Large intestine (tissue), 3 donors: ENCODE results near the gene DTL. TPM values are rescaled to one million over a fixed set of nuclear protein-coding genes. Genes with fewer than 3 reads are reported as not detected.

Experiments
- DNase-seq, 2 donors: peaks; one replicate each; pipeline versions ENCODE4 v3.0.0 to v3.0.0-alpha.2; 2013
- H3K27ac ChIP-seq: one replicate; pipeline ENCODE4 v1.5.1; 2013; ENCODE audit warnings: low read length
- H3K27me3 ChIP-seq: 2 replicates; pipeline ENCODE4 v1.6.1; 2013; ENCODE audit warnings: low read length; ENCODE audit not compliant: control insufficient read depth, insufficient read depth
- H3K36me3 ChIP-seq: 2 replicates; pipeline ENCODE4 v1.6.1; 2013; ENCODE audit warnings: low read length; ENCODE audit not compliant: control insufficient read depth, insufficient read depth
- H3K4me1 ChIP-seq: one replicate; pipeline ENCODE4 v1.6.1; 2013; ENCODE audit warnings: low read length; ENCODE audit not compliant: control insufficient read depth, insufficient read depth
- H3K4me3 ChIP-seq: one replicate; pipeline ENCODE4 v1.5.1; 2013; ENCODE audit warnings: low read length
- H3K9me3 ChIP-seq: one replicate; pipeline ENCODE4 v1.6.1; 2013; ENCODE audit warnings: mild to moderate bottlenecking, low read depth, low read length, moderate library complexity; ENCODE audit not compliant: control insufficient read depth
- WGBS: methylation state at CpG from one replicate; pipeline ENCODE4 v1.1.5; 2013; ENCODE audit warnings: low lambda C conversion rate; ENCODE audit not compliant: insufficient coverage; 5-methylcytosine and 5-hydroxymethylcytosine counted together
- polyA plus RNA-seq: library from polyadenylated mRNA; unstranded; fragments of 120-200 nt; gene quantifications from one replicate; pipeline ENCODE4 v1.2.1, GENCODE V29; 2013

Gene DTL
- polyA plus RNA-seq, 1 donor = 10.1 TPM

DNA sequence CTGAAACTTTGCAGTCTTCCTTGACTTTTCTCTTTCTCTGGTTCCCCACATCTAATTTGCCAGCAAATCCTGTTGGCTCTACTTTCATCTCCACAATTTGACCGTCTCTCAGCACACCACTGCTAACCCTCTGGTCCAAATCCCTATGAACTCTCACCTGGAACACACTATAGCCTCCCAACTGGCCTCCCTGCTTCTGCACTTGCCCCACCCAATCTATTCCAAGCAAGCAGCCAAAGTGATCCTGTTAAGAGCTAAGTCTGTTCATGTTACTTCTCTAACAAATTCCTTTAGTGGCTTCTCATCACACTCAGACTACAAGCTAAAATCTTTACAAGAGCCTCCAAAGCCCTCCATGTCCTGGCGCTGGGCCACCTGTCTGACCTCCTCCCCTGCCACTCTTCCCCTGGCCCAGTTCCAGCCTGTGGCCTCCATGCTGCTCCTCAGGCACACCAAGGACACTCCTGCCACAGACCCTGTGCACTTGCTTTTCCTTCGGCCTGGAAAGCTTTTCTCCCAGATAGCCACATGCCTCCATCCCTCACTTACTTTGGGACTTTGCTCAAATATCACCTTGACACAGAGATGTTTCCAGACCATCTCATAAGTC is 104.1 kb downstream of the DTL start:
- no peak for DNase-seq
- Histone ChIP-seq H3K4me1 (no peaks in the 10 kb centered on the region), H3K36me3 (no peaks in the 10 kb centered on the region), H3K4me3 (no peak overlapping the region), H3K9me3 (no peaks in the 10 kb centered on the region), H3K27ac (no peak overlapping the region), H3K27me3 (no peaks in the 10 kb centered on the region)
- no CpG with 5 or more reads among the region's 3 CpGs for WGBS

DNA sequence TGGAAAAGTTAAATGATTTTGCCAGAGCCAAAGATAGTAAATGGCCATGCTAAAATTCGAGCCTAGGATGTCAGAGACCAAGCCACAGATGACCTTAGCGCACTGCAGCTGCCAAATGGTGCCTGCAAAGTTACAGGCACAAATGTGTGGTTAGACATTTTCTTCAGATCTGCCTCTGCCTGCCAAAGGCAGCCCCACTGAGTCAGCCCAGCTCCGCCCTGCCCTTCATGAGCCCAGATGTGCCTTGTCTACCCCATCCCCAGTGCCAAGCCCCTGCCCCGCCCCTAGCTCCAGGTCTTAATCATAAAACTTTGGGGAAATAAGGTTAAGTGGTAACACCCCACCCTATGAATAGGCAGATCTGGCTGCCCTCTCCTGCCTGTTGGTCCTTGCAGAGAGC is 105.9 kb downstream of the DTL start:
- Histone ChIP-seq H3K27me3 (no peaks in the 10 kb centered on the region), H3K4me3 (no peak overlapping the region), H3K36me3 (no peaks in the 10 kb centered on the region), H3K27ac (no peak overlapping the region), H3K4me1 (no peaks in the 10 kb centered on the region), H3K9me3 (no peaks in the 10 kb centered on the region)
- WGBS = no CpG with 5 or more reads among the region's 4 CpGs
- DNase-seq = no peak

DNA sequence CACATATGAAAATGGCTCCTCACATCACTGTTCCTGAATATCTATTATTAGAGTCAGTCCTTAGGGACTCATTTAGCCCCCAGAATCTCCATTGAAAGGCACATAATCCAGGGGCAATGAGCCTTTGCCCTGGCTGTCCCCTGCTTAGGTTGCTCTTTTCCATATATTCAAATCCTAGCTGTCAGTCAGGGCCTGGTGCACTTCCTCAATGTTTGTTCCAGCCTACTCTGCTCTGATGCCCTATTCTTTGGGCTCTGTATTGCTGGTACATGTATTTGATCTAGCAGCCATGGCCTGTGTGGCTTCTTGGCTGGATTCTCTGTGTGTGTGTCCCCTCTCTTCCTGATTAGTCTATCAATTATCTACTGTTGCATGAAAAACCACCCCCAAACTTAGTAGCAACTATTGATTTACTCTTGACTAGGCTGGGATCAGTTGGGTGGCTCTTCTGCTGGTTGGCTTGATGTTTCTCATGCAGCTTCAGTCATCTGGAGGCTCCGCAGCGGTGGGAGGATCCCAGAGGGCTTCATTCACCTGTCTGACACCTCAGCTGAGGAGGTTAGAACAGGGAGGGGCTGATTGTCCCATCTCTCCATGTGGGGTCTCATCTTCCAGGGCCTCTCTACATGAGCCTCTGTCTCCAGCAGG is 107.5 kb downstream of the DTL start:
- no peaks in the 10 kb centered on the region for H3K27me3 ChIP-seq
- WGBS = no CpG with 5 or more reads among the region's 2 CpGs
- no peak overlapping the region for H3K4me3 ChIP-seq
- H3K27ac ChIP-seq = no peak overlapping the region
- H3K9me3 ChIP-seq = no peaks in the 10 kb centered on the region
- H3K4me1 ChIP-seq = peaks cover 7% of the 10 kb centered on the region
- DNase-seq = no peak
- H3K36me3 ChIP-seq = no peaks in the 10 kb centered on the region

DNA sequence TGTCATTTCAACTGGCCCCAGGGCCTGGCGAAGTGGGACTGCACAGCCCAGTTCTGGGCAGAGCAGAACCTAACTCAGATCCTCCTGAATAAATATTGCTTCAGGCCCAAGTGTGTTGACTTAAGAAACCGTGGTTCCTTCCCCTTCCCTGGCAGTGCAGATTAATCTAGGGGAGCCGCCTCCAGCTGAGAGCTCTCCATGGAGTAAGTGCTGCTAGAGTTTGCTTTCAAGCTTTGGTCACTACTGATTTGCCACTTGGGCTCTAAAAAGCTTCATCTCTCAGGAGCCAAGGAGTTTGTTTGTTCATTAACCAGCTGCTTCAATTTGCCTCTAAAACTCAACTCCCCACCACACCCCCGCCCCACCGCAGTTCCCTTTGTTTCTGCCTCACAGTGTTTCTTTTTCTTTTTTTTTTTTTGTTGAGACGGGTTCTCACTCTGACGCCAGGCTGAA is 112.1 kb downstream of the DTL start:
- peaks cover 7% of the 10 kb centered on the region for H3K4me1 ChIP-seq
- no peaks in the 10 kb centered on the region for H3K36me3 ChIP-seq
- H3K27ac ChIP-seq = peak overlapping the region; percentile 43
- no peaks in the 10 kb centered on the region for H3K27me3 ChIP-seq
- peak; percentile 39 to 69 for DNase-seq
- 13% methylated on average over 3 of the region's 7 CpGs for WGBS
- H3K4me3 ChIP-seq = no peak overlapping the region
- H3K9me3 ChIP-seq = no peaks in the 10 kb centered on the region

DNA sequence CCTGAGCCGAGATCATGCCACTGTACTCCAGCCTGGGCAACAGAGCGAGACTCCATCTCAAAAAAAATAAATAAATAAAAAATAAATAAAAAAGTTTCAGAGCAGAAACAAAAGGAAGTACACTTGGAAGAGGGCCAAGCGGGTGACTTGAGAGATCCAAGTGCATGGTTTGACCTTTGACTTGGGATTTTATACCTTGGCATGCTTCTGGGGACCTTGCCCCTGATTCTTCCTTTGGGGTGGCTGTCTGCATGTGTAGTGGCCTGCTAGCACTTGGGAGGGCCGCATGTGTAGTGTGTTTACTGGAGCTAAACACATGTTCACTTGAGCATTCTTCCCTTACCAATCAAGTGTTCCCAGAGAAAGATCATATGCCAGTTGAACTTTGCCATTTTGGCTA is 114.0 kb downstream of the DTL start:
- Histone ChIP-seq H3K27ac (no peak overlapping the region), H3K27me3 (no peaks in the 10 kb centered on the region), H3K4me3 (no peak overlapping the region), H3K9me3 (no peaks in the 10 kb centered on the region), H3K4me1 (peaks cover 7% of the 10 kb centered on the region), H3K36me3 (no peaks in the 10 kb centered on the region)
- DNase-seq = peak in 1 of 2 donors; percentile 55
- whole genome bisulfite sequencing = 100% methylated on average over 1 of the region's 4 CpGs

DNA sequence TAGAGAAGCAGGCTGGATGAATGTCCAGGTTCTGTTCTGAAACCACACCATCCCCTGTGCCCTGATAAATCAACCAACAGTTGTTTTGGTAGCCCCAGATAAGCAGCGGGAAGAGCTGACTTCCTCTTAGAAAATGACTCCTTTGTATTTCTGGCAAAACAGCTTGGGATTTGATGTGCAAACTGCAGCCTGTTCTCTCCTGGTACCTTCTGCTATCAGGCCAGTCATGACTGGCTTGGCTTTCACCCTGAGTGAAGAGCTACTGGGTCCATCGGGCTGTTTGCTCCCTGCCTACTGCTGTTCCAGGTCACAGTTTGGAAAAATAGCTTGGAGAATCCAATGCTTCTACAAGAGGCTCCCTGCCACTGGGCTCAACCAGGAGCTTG is 116.8 kb downstream of the DTL start:
- Histone ChIP-seq H3K27ac (no peak overlapping the region), H3K4me3 (no peak overlapping the region), H3K9me3 (no peaks in the 10 kb centered on the region), H3K4me1 (peaks cover 5% of the 10 kb centered on the region), H3K36me3 (no peaks in the 10 kb centered on the region), H3K27me3 (no peaks in the 10 kb centered on the region)
- DNase-seq = no peak
- WGBS = no CpG with 5 or more reads among the region's 2 CpGs

DNA sequence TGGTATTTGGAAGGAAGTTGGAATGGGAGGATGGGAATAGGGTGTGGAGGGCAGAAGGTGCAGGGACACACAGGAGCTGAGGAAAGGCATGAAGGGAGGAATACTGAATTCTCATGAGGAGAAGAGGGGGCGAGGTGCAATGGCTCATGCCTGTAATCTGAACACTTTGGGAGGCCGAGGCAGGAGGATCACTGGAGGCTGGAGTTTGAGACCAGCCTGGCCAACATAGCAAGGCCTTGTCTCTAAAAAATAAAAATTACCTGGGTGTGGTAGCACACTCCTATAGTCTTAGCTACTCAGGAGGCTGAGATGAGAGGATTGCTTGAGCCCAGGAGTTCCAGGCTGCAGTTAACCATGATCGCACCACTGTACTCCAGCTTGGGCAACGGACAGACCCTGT is 117.3 kb downstream of the DTL start:
- Histone ChIP-seq H3K9me3 (no peaks in the 10 kb centered on the region), H3K4me3 (no peak overlapping the region), H3K27ac (no peak overlapping the region), H3K4me1 (no peaks in the 10 kb centered on the region), H3K27me3 (no peaks in the 10 kb centered on the region), H3K36me3 (no peaks in the 10 kb centered on the region)
- DNase-seq = no peak
- no CpG with 5 or more reads among the region's 4 CpGs for WGBS

DNA sequence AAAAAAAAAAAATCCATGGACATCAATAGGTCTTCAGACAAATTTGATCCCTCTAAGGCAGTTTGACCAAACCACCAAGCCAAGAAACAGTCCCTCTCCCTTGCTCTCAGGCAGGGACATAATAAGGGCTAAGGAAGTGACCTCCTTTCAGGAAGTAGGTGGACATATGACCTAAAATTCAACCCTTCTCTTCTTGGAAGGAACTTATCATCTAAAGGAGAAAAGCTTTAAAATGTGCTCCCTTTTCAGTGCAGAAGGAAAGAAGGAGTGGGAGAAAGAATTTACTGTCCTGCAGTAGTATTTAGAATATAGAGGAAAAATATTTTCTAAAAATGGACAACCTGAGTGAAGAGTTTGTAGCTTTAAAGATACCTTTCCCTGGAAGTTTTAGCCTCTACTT is 118.1 kb downstream of the DTL start:
- Histone ChIP-seq H3K4me3 (no peak overlapping the region), H3K27ac (no peak overlapping the region), H3K4me1 (no peaks in the 10 kb centered on the region), H3K9me3 (no peaks in the 10 kb centered on the region), H3K36me3 (no peaks in the 10 kb centered on the region), H3K27me3 (no peaks in the 10 kb centered on the region)
- no peak for DNase-seq

Other genes with a start within 250 kb of the DTL start
- gene LPGAT1, start 205.0 kb upstream of the DTL start, polyA plus RNA-seq = 222 TPM
- 16.1 TPM for gene INTS7, start 191 bp upstream of the DTL start, polyA plus RNA-seq
- gene PPP2R5A, start 249.7 kb downstream of the DTL start, polyA plus RNA-seq = 43.5 TPM